Measurements from ENCODE around the gene PGBD5.
"Not testable (repeated sequence)": the region's sequence is repeated elsewhere in the genome, so short reads cannot be mapped to it uniquely, and the experiment has no call there.

Gene PGBD5

DNA sequence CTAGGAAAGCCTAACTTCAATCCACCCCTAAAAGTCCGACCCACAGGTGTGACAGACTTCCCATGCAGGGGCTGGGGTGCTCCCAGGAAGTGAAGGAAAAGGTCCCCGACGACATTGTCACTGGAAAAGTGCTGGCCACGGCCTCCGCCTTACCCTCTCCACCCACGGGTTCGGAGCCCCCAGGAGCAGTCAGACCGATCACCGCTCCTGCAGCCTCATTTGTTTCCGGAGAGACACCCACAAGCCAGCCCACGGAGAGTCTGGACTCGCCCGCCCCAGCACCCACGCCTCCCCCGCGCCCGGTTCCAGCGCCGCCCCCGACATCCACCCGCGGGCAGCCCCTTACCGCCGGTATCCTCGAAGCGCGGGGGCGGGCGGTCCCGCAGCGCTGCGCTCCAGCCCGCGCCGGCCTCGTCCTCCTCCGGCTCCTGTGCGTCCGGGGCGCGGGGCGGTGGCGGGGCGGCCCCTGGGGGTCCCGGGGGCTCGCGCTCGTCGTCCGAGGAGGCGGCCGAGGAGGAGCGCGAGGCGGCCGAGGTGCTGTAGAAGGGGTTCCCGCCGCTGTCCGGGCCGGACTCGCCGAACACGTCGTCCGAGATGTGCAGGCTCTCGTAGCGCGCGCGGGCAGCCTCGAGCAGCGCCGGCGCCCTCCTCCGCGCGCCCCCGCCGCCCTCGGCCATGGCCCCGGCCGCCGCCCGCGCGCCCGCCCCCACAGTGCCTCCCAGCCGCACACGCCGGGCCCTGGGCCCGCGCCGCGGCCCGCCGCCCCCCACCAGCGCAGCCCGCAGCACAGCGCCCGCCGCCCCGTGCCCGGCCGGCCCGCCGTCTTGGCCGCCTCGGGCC, 660 bp downstream of the PGBD5 start:
- no peak for DNase-seq (ENCODE audit: low read depth)

DNA sequence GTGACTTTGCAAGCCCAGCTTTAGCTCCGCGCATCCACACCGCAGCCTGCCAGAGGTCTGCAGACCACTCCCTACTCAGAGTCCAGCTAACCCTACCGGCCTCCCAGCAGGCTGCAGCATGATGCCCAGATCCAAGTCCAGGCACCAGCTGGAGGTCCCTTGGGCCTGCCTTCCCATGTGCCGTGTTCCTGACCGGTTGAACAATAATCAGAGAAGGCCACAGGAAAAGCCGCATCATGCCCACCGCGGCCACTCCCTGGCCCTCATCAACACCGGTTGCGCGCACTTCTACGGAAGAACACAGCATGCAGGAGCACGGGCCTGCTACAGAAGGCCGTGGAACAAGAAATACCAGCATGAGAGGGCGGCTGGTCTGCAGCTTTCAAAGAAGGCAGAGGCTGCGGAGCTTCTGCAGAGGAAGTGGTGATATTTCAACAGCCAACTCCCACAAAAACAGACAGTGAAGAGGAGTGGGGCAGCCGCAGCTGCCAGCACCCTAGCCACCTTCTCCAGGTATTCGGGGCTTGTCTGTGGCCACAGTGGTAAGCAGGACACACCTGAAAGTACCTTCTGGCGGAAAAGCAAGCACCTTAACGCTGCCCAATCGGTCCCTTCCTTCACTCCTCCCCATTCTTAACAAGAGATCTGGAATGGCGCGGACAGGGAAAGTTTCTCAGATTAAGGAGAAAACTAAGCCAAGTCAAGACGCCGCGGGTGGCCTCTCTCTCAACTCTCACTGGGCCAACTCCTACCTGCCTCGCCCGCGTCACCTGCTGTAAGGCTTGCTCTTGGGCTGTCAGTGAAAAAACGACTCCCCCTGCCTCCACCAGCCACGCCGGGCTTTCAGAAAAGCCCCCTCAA, 1.5 kb downstream of the PGBD5 start:
- no peak for DNase-seq (ENCODE audit: low read depth)

- DNase-seq (ENCODE audit: low read depth): no peak
Observed at GRCh38 chr1:230423951-230424350, 2.2 kb downstream of the PGBD5 start.

DNA sequence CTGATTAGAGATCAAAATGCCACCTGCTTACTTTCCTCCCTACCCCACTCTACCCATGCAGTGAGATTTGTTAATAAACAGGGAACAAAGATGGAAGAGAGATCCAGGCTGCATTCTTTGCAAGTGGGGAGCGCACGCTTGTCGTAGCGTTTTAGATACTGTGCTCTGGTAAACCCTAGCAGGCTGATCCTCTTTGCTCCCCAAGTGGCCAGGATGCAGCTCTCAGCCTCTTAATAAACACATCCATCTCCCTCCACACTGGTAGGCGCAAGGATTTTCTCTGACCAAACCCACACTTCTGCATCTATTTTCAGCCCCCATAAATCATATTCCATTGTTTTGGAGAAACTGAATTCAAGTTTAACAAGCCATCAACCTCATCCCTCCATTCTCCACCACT, 2.9 kb downstream of the PGBD5 start:
- DNase-seq (ENCODE audit: low read depth): no peak

DNA sequence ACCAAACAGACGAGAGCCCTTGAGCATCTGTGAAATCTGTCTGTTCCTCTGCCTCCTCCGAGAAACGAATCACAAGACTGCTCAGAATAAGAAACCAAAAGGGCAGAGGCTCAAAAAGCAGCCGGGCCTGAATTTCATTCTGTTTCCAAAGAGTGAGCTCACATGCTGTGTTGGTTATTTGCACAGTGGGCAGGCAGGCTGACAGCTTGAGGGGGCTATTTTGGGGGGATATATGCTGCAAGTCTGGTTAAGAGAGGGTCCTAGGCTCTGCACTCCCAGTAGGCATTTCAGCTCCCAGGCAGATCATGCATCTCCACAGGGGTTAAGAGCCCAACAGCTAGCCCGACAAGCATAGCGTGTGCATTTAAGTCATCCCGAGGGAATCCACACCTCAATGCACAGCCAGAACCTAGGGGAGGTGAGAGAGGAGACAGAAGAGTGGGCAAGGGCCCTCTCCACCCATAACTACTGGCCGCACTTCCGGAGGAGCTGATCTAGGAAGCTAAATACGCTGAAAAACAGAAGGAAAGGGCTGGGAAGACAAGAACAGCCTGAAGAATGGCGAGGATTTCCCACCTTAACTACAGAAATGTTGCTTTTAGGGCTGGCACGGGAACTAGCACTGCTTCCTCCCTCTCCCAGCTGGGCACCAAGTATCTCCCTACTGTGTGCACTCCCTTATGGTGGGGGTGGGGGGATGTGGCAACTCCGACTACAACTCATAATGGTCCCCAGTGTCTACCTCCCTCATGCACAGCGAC, 3.7 kb downstream of the PGBD5 start:
- no peak for DNase-seq (ENCODE audit: low read depth)

- no peak for DNase-seq (ENCODE audit: low read depth)
Observed at GRCh38 chr1:230421481-230421880, 4.7 kb downstream of the PGBD5 start.

GRCh38 chr1:230420372-230420771, 5.8 kb downstream of the PGBD5 start:
- DNase-seq (ENCODE audit: low read depth): not testable (repeated sequence)

DNA sequence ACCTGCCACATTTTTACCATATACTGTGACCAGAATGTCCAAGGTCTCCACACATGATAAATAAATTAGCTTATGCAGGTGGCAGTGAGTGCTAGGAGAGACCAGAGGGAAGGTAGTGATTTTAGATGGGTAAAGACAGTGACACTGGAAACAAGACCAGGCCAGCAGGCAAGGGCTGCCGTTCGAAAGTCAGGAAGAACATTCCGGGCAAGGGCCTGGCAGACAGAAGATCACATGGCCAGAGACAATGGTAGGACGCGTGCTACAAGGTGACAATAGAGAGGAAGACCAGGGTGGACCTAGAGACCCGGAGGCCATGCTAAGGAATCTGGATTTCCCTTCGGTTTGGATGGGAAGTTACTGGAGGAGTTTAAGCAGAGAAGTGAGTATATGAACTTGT, 9.7 kb downstream of the PGBD5 start:
- no peak for DNase-seq (ENCODE audit: low read depth)

DNA sequence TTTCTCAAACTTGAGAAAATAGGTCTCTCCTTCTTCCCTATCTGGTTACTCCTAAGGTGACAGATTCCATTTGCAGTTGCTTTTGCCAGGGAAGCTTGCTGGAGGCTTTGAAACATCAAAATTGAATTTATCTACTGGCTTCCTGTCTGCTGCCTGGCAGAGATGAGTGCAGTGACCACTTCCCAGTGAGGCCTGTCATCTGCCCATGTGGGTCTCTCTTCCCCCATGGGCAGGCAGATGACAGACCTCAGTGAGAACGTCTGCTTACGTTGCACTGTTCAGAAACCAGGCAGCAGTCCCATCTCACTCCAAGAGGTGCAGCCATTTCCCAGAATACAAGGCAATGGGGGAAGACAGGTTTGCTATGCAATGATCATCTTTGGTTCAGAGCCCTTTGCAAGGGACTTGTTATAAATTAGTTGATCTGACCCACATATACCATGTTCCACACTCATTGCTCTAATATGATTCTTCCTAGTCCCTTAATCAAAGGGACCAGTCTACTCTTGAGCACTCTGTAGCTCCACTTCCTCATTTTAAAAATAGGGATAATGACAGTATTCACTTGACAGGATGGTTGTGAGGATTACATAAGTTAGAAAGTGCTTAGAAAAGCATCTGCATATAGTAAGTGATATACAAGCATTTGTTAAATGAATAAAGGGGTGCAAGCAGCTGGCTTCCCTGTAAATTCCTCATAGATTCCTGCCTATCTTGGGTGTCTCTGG, 10.6 kb downstream of the PGBD5 start:
- DNase-seq (ENCODE audit: low read depth): no peak

GRCh38 chr1:230414694-230415093, 11.4 kb downstream of the PGBD5 start:
- DNase-seq (ENCODE audit: low read depth): no peak

DNA sequence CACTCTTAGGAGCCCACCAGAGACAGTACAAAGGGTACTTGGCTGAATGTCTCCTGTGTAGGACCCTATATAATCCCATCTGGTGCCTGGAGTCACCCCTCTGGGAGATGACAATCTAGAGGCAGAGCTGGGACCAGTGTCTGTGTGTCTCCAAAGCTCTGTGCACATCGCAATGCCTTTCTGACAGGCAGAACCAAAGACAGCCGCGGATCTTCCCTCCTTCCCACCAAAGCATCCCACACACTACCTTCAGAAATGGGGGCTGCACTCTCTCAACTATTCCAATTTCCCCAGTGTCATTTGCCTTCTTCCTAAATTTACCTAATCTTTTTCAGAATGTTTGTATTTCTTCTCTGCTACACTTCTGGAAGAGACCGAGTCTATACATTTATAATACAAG, 12.0 kb downstream of the PGBD5 start:
- no peak for DNase-seq (ENCODE audit: low read depth)

DNA sequence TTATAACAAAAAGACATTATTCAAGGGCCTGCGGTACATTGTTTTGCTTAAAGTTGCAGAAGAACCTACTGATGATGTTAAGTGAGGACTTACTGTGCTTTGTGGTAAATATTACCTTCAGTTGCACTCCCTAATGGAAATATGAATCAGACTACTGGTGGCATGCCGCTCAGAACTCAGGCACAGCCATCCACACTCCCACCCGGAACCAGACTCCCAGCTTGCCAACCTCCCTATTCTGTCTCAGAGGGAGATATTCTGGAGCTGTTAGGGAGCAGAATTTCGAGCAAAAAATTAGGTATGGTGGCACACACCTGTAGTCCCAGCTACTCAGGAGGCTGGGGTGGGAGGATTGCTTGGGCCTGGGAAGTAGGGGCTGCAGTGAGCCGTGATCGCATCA, 13.1 kb downstream of the PGBD5 start:
- DNase-seq (ENCODE audit: low read depth): no peak

DNA sequence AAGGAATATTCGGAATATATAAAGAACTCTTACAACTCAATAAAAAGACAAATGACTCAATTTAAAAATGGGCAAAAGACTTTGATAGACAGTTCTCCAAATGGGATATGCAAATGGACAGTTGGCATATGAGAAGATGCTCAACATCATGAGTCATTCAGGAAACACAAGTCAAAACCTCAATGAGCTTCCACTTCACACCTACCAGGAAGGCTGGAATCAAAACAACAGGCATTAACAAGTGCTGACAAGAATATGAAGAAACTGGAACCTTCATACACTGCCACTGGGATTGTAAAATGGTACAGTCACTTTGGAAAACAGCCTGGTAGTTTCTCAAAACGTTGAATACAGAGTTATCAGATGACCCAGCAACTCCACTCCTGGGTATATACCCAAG, 17.2 kb downstream of the PGBD5 start:
- no peak for DNase-seq (ENCODE audit: low read depth)

DNA sequence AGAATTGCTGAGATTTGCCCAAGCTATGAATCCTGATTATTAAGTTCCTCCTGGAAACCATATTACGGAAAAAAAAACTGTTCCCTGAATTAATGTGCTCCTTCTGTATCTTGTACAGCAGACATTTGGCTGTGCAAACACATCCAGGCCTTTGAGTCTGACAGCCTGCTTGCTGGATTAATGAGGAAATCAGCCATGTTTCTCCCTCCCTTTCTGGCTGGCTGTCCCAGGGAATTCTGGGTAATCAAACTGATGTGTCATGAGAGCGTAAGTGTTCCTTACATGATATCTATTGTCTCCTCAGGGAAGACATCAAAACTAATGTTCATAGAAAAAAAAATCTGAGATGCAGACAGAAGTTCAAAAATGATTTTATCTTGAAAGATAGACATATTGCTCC, 18.8 kb downstream of the PGBD5 start:
- no peak for DNase-seq (ENCODE audit: low read depth)

DNA sequence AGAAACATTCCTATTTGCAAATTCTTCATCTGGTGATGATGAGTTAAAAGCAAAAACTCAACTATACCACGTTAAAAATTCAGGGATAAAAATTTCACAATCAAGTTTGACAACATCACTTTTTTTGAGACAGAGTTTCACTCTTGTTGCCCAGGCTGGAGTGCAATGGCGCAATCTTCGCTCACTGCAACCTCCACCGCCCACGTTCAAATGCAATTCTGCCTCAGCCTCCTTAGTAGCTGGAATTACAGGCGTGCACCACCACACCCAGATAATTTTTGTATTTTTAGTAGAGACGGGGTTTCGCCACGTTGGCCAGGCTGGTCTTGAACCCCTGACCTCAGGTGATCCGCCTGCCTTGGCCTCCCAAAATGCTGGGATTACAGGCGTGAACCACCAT, 19.4 kb downstream of the PGBD5 start:
- not testable (repeated sequence) for DNase-seq (ENCODE audit: low read depth)

DNA sequence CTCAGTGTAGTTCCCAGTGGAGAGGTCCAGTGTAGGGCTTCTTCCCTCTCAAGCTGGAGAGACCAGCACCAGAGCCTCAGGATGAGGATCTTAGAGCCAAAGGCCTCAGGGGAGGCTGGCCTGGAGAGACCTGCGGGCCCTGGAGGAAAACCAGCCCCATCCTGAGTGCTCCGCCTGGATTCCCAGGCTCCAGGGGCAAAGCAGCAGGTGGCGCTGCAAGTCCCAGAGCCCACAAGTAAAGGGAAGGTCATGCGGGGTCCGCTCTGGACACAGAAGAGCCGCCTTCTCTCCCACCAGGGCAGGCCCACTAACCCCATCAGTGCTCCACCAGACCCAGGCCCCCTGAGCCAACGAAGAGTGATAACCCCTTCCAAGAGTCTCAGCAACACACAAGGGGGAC, 22.7 kb downstream of the PGBD5 start:
- DNase-seq (ENCODE audit: low read depth): no peak

DNA sequence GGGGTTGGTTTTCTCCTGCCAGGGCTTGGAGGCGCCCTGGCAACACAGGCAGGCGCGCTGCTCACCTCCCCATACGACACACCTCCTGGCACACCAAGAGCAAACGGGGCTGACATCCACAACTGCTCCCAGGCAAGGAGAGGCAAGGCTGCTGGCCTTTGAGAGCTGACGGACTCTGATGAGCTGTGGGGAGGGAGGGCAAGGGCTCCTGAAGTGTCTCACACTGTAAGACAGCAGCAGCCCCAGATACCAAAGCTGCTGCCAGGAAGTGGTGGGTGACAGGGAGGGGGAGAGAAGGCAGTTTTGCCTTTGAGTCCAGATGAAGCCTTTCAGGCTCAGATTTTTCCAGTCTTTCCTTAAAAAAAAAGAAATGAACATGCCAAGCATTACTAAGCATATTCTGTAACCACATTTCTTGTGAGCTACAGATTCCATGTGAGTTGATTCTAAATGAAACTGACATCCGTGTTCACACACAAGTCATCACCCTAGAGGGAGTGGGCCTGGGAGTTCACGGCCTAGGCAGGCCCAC, 24.3 kb downstream of the PGBD5 start:
- no peak for DNase-seq (ENCODE audit: low read depth)

DNA sequence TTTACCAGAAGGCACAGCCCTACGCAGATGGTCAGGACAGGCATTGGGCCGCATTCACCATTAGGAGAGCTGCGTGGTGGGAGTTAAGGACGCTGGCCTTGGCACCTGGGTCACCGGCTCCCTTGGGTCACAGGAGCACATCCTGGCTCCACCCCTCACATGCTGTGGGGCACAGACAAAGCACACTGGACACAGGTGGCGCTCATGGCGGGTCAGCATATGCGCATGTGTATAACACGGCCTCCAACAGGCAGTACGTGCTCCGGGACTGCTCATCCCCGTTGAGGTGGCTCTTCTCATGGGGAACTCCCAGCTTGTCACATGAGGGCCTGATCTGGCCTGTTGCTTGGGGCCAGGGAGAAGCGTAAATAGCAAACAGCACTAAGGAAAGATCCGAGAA, 25.0 kb downstream of the PGBD5 start:
- no peak for DNase-seq (ENCODE audit: low read depth)

GRCh38 chr1:230400007-230400344, 26.2 kb downstream of the PGBD5 start:
- no peak for DNase-seq (ENCODE audit: low read depth)

- DNase-seq (ENCODE audit: low read depth): no peak
Observed at GRCh38 chr1:230399321-230400006, 26.7 kb downstream of the PGBD5 start.

DNA sequence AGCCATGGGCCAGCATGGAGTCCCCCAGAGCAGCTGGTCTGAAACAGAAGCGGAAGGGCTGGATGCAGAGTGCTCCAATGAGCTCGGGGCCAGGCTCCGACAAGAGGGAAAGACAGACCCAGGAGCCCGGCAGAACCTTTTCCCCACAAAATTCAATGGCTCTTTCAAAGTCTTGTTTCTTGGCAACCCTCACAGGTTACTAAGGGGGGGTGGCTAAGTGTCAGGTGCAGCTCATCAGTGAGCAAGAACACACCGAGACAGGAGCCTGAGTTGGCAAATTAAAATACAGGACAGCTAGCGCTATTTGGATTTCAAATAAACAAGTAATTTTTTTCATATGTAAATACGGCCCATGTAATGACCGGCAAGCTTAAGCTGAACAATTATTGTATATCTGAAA, 27.3 kb downstream of the PGBD5 start:
- DNase-seq (ENCODE audit: low read depth): no peak

Data from stimulated activated CD4-positive, alpha-beta T cell treated with anti-CD3 and anti-CD28 coated beads, Interleukin-2, amount 100 ng/mL, for 4 hours (primary cell).